ENCODE results near the gene RGMB.

GRCh38 chr5:98781520-98781919, 8.1 kb downstream of the RGMB start:
- no peak for TF ChIP-seq TEAD4 (IDR thresholded peaks at IDR 0.05; ENCODE audit: borderline replicate concordance, insufficient read depth)
- TF ChIP-seq CTCF (IDR thresholded peaks at IDR 0.05) = no peak
